EH (cell line): Measurements from ENCODE around the gene IFNAR1.
A peak's percentile ranks its signal among the peaks of the same experiment; 100 is the strongest.
"Not testable (repeated sequence)": the region's sequence is repeated elsewhere in the genome, so short reads cannot be mapped to it uniquely, and the experiment has no call there.

ENCODE experiments used
- DNase-seq: peaks from one replicate; pipeline ENCODE4 v3.0.0-alpha.2; 2015; ENCODE audit warnings: low read depth

The IFNAR1 gene

GRCh38 chr21:33308586-33309490 lies 15.9 kb upstream of the IFNAR1 start:
- DNase-seq = peak; percentile 54

DNA sequence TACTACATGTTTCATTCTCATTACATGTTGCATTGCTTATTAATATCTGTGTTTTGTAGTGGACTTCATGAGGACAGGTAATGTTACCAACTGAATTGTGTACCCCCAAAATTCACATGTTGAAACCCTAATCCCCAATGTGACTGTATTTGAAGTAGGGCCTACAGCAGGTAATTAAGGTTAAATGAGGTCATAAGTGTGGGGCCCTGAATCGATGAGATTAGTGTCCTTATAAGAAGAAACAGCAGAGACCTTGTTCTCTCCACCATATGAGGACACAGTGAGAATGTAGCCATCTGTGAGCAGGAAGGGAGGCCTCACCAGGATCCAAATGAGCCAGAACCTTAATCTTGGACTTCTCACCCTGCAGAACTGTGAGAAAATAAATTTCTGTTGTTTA lies 15.0 kb upstream of the IFNAR1 start:
- DNase-seq = no peak

DNA sequence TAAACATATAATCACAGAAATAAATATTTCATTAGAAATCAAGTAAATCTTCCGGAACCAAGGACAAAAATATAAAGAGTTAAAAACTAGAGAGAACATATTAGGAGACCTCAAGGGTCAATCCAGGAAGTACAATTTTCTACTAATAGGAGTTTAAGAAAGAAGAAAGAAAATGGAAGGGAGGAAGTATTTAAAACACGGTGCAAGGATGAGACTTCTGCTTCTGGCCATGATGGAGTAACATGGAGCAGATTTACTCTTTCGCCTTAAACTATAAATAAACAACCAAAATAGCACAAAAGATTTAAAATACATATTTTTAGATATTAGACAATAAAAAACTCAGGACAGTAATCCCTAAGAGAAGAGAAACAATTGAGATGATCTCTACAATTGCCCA lies 12.6 kb upstream of the IFNAR1 start:
- DNase-seq = no peak

- DNase-seq = no peak
These were observed 11.6 kb upstream of the IFNAR1 start for GRCh38 chr21:33313183-33313582.

GRCh38 chr21:33313611-33314010 lies 11.2 kb upstream of the IFNAR1 start:
- no peak for DNase-seq

GRCh38 chr21:33314111-33314510 lies 10.7 kb upstream of the IFNAR1 start:
- peak; percentile 55 for DNase-seq

DNA sequence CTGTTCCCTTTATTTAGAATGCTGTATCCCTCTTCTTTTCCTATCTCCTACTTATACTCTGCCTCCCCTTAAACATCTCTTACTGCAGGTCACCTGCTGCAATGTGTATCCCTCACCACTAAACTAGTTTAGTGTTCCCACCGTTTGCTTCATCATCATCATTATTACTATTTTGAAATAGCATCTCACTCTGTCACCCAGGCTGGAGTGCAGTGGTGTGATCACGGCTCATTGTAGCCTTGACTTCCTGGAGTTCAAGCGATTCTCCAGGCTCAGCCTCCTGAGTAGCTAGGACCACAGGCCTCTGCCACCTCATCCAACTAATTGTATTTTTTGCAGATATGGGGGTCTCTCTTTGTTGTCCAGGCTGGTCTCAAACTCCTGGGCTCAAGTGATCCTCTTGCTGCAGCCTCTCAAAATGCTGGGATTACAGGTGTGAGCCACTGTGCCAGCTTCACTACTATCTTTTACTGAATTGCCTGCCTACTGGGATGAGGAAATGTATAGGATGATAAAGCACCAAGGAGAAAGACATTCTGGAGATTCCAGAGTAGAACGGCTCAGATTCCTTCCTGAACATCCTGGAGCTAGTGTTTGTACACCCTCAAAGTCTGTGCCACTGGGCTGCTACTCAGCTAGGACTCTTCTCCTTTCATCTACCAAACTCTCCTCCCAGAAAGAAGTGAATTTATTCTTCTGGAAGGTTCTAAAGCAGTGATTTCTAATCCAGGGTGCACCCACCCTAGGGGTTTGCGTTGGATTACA lies 8.6 kb upstream of the IFNAR1 start:
- no peak for DNase-seq

DNA sequence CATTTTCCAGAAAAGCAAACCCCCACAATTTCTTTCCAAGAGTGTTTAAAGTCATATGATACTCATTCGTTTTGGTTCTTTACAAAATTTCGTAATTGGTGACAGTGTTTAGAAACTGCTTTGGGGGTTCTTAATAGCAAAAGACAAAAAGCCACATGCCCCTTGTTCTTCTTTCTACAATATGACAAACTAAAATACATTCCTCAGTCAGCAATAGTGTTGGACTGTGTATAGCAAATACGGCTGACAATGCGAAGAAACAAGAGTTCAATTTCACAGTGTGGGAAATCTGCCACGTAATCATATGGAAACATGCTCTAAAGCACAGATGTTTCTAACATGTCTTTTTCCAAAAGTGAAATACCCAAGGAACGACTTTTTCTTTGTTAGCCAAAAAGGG lies 7.6 kb upstream of the IFNAR1 start:
- DNase-seq = no peak

DNA sequence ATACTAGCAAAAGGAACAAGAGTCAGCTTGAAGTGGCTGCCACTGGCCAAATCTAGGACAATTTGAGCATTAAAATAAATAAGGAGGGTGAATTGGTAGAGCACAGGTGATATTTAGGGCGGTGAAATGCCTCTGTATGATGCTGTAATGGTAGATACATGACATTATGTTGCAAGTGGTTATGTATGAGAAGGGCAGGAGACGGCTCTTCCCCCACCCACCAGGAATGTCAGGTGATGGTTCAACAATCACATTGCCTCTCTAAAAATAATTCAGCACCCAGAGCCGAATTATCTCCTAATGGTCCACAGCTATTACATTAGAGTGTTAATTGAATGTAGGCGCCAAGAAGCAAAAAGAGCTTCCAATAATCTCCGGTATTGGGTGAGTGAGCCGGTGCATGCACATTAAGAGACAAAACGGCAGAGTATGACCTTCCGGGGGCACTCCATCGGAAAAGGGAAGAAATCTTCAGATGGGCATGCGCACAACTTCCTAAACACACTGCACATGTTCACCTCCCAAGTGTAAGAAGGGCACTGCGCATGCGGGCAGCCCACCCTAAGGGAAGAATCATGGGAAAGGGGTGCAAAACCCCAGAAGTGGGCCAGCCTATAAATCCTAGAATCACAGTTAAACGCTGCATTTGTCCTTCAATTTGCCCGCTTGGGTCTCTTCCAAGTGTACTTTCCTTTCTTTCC lies 6.8 kb upstream of the IFNAR1 start:
- DNase-seq = no peak

DNA sequence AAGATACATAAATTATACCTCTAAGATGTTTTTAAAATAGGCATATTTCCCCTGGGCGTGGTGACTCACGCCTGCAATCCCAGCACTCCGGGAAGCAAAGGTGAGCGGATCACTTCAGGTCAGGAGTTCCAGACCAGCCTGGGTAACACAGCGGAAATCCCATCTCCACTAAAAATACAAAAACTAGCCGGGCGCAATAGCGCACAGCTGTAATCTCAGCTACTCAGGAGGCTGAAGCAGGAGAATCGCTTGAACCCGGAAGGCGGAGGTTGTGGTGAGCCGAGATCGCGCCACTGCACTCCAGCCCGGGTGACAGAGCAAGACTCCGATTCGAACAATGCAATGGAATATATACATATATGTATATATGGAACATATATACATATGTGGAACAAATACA lies 3.8 kb upstream of the IFNAR1 start:
- DNase-seq = not testable (repeated sequence)

GRCh38 chr21:33323610-33324009 lies 1.2 kb upstream of the IFNAR1 start:
- DNase-seq = not testable (repeated sequence)

DNA sequence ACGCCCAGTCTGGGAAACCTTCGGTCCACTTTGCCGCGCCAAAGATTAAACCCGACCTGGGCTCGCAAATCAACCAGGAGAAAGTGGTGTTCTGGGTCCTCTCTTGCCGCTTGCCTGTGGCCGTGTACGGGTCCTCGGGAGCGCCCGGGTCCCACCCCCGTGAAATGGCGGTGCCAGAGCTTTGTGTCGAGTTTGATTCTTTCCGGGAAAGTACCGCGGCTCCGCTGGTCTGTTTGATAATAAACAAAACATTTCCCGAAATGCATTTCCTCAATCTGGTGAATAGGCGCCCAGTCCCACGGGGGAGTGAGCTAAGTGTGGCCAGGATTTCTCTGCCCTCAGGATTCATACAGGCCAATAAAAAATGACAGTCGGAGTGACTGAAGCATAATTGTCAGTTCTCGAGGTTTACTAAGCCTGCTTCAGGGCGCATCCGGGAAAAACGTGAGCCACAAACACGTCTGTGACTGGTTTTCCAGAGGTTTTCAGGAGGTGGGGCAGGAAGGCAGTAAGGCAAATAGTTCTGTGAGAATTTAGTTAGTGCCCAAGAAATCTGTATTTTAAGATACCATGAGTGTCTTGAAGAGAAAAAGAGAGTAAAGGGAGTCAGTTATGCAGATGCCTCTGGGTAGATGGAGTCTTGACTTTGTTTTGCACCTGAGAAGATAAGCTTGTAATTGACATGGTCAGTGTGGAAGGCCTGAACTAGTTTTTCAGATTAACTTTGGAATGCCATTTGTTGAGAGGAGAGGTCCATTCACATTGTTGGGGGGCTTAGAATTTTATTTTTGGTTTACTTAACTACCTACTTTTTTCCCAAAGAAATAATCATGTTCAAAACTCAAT lies 675 bp downstream of the IFNAR1 start:
- peak; percentile 83 for DNase-seq

DNA sequence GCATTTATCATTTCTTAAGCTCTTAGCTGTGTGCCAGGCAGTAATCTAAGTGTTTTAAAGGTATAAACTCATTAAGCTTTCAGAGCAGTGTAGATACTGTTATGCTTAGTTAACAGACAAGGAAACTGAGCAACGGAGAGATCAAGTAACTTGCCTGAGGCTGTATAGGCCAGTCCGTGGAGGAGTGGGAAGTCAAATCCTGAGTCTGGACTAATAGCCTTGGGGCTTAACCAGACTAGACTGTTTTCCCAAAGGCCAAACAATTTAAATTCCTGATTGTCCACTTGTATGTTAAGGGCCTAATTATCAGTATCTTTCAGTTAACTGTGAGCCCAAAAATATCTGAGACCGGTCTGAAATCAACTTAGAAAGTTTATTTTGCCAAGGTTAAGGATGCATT lies 2.6 kb downstream of the IFNAR1 start:
- DNase-seq = no peak

GRCh38 chr21:33327792-33328433 lies 3.1 kb downstream of the IFNAR1 start:
- no peak for DNase-seq

DNA sequence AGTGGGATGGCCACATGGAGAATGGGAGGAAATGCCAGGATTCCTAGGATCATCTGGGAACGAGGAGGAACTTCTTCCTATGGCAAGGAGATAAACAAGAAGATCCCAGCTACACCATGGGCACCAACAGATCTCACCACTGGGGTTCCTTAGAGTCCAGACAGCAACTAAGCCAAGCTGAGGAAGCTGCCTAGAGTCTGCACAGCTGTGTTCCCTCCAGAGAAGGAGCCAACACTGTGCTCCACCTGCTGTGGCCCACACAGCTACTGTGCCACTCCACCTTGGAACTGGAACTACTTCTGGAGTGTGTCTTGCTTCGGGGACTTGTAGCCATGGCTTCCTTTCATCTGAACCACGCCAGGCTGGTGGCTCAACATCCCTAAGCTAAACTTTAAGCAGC lies 6.0 kb downstream of the IFNAR1 start:
- DNase-seq = no peak

- DNase-seq = no peak
These were observed 7.4 kb downstream of the IFNAR1 start for GRCh38 chr21:33332143-33332542.

GRCh38 chr21:33334191-33334590 lies 9.4 kb downstream of the IFNAR1 start:
- no peak for DNase-seq

DNA sequence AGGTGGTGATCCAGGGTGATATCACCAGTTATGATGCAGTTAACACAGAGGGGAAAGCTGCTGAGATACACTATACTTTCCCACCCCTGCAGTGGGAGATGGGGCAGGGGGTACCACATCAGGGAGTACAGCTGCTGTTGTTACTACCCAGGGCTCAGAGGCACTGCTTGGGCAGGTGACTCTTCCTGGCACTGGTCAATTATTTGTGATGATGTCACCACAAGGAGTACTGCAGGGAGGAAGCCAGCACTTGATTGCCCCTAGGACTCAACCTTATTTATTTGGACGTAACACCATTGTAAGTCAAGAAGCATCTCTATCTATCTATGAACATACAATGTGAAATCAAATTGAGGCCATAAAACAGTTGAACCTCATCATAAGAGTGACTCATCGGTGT lies 10.1 kb downstream of the IFNAR1 start:
- DNase-seq = no peak

DNA sequence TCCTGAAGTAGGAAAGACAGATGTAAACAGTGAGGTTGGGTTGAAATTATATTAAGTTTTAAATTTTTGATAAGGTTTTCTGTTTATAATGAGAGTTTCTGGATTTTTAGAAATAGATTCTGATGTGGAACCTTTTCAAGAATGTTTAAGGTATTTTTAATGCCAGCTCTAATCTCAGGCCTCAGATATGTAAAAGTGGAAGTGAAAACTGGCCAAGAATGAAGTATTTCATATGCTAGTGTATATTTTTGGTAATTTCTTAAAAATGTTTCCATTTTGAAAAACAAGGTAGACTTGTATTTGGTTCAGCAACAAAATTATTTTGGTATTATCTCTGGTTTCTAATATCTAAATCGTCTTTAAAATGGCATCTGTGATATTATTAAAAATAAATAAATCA lies 14.4 kb downstream of the IFNAR1 start:
- DNase-seq = no peak

- no peak for DNase-seq
These were observed 15.1 kb downstream of the IFNAR1 start for GRCh38 chr21:33339918-33340317.

DNA sequence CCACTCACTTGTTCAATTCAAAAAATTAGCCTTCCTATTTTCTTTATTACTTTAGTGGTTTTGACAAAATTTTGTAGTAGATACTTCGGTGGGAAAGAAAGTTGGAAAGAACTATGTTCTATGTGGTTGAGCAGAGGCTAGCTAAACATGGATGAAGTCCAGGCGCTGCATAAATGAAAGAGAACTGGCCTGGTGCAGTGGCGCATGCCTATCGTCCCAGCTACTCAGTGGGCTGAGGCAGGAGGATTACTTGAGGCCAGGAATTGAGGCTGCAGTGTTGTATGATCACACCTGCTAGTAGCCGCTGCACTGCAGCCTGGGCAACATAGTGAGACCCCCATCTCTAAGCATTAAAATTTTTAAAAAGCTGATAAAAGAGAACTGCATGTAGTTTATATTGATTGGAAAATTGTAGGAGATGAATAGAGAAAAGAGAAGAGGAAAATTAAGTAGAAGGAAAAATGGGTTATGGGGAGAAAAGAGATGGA lies 21.0 kb downstream of the IFNAR1 start:
- no peak for DNase-seq
